ENCODE results near the gene NUP85.

Gene NUP85

GRCh38 chr17:75227729-75228128, 22.2 kb downstream of the NUP85 start:
- H3K4me1 Mint-ChIP-seq (ENCODE audit: low read depth) = no peaks in the 10 kb centered on the region

GRCh38 chr17:75228305-75228704, 22.8 kb downstream of the NUP85 start:
- Mint-ChIP-seq H3K36me3 (ENCODE audit: low read depth) (peaks cover 40% of the 10 kb centered on the region), H3K9me3 (no peaks in the 10 kb centered on the region), H3K4me3 (no peak overlapping the region), H3K27ac (no peak overlapping the region), H3K27me3 (ENCODE audit: low read depth) (no peaks in the 10 kb centered on the region), H3K4me1 (ENCODE audit: low read depth) (no peaks in the 10 kb centered on the region)

More at GRCh38 chr17:75227729-75228128, 22.2 kb downstream of the NUP85 start:
- Mint-ChIP-seq H3K27me3 (ENCODE audit: low read depth) (no peaks in the 10 kb centered on the region), H3K9me3 (no peaks in the 10 kb centered on the region), H3K27ac (no peak overlapping the region), H3K4me3 (no peak overlapping the region), H3K36me3 (ENCODE audit: low read depth) (peaks cover 35% of the 10 kb centered on the region)

GRCh38 chr17:75228847-75229246, 23.4 kb downstream of the NUP85 start:
- Mint-ChIP-seq H3K27ac (no peak overlapping the region), H3K9me3 (no peaks in the 10 kb centered on the region), H3K27me3 (ENCODE audit: low read depth) (no peaks in the 10 kb centered on the region), H3K4me1 (ENCODE audit: low read depth) (no peaks in the 10 kb centered on the region), H3K36me3 (ENCODE audit: low read depth) (peaks cover 38% of the 10 kb centered on the region), H3K4me3 (no peak overlapping the region)

- Mint-ChIP-seq H3K27ac (no peak overlapping the region), H3K9me3 (no peaks in the 10 kb centered on the region), H3K27me3 (ENCODE audit: low read depth) (no peaks in the 10 kb centered on the region), H3K36me3 (ENCODE audit: low read depth) (peaks cover 38% of the 10 kb centered on the region), H3K4me3 (no peak overlapping the region), H3K4me1 (ENCODE audit: low read depth) (no peaks in the 10 kb centered on the region)
These were observed 25.6 kb downstream of the NUP85 start for GRCh38 chr17:75231071-75231470.

GRCh38 chr17:75231741-75232464, 26.4 kb downstream of the NUP85 start:
- Mint-ChIP-seq H3K4me1 (ENCODE audit: low read depth) (no peaks in the 10 kb centered on the region), H3K4me3 (no peak overlapping the region), H3K27ac (no peak overlapping the region), H3K27me3 (ENCODE audit: low read depth) (no peaks in the 10 kb centered on the region), H3K36me3 (ENCODE audit: low read depth) (peaks cover 39% of the 10 kb centered on the region), H3K9me3 (no peaks in the 10 kb centered on the region)

GRCh38 chr17:75232786-75233185, 27.3 kb downstream of the NUP85 start:
- H3K27me3 Mint-ChIP-seq (ENCODE audit: low read depth) = no peaks in the 10 kb centered on the region
- no peaks in the 10 kb centered on the region for H3K9me3 Mint-ChIP-seq
- no peak overlapping the region for H3K27ac Mint-ChIP-seq
- no peak overlapping the region for H3K4me3 Mint-ChIP-seq
- H3K4me1 Mint-ChIP-seq (ENCODE audit: low read depth) = no peaks in the 10 kb centered on the region
- peaks cover 44% of the 10 kb centered on the region for H3K36me3 Mint-ChIP-seq (ENCODE audit: low read depth)

- no peaks in the 10 kb centered on the region for H3K27me3 Mint-ChIP-seq (ENCODE audit: low read depth)
- no peak overlapping the region for H3K27ac Mint-ChIP-seq
- H3K4me3 Mint-ChIP-seq = no peak overlapping the region
- peaks cover 51% of the 10 kb centered on the region for H3K36me3 Mint-ChIP-seq (ENCODE audit: low read depth)
- no peaks in the 10 kb centered on the region for H3K9me3 Mint-ChIP-seq
- H3K4me1 Mint-ChIP-seq (ENCODE audit: low read depth) = peaks cover 13% of the 10 kb centered on the region
These were observed 31.9 kb downstream of the NUP85 start for GRCh38 chr17:75237100-75238014.

GRCh38 chr17:75238020-75238580, 32.6 kb downstream of the NUP85 start:
- Mint-ChIP-seq H3K4me1 (ENCODE audit: low read depth) (peaks cover 17% of the 10 kb centered on the region), H3K36me3 (ENCODE audit: low read depth) (peaks cover 51% of the 10 kb centered on the region), H3K27me3 (ENCODE audit: low read depth) (no peaks in the 10 kb centered on the region), H3K9me3 (no peaks in the 10 kb centered on the region), H3K27ac (no peak overlapping the region), H3K4me3 (no peak overlapping the region)

- Mint-ChIP-seq H3K27me3 (ENCODE audit: low read depth) (no peaks in the 10 kb centered on the region), H3K4me1 (ENCODE audit: low read depth) (peaks cover 21% of the 10 kb centered on the region), H3K4me3 (peak overlapping the region; percentile 41), H3K9me3 (no peaks in the 10 kb centered on the region), H3K36me3 (ENCODE audit: low read depth) (peaks cover 55% of the 10 kb centered on the region), H3K27ac (peak overlapping the region; percentile 76)
These were observed 33.3 kb downstream of the NUP85 start for GRCh38 chr17:75238684-75239191.

- Mint-ChIP-seq H3K4me1 (ENCODE audit: low read depth) (peaks cover 26% of the 10 kb centered on the region), H3K4me3 (no peak overlapping the region), H3K27me3 (ENCODE audit: low read depth) (no peaks in the 10 kb centered on the region), H3K27ac (no peak overlapping the region), H3K9me3 (no peaks in the 10 kb centered on the region), H3K36me3 (ENCODE audit: low read depth) (peaks cover 58% of the 10 kb centered on the region)
These were observed 33.7 kb downstream of the NUP85 start for GRCh38 chr17:75239214-75239613.

- Mint-ChIP-seq H3K4me1 (ENCODE audit: low read depth) (peaks cover 31% of the 10 kb centered on the region), H3K27me3 (ENCODE audit: low read depth) (no peaks in the 10 kb centered on the region), H3K36me3 (ENCODE audit: low read depth) (peaks cover 57% of the 10 kb centered on the region), H3K4me3 (no peak overlapping the region), H3K9me3 (no peaks in the 10 kb centered on the region), H3K27ac (no peak overlapping the region)
These were observed 34.4 kb downstream of the NUP85 start for GRCh38 chr17:75239778-75240393.

GRCh38 chr17:75240394-75241142, 35.1 kb downstream of the NUP85 start:
- no peak overlapping the region for H3K4me3 Mint-ChIP-seq
- peaks cover 51% of the 10 kb centered on the region for H3K36me3 Mint-ChIP-seq (ENCODE audit: low read depth)
- H3K27me3 Mint-ChIP-seq (ENCODE audit: low read depth) = no peaks in the 10 kb centered on the region
- no peaks in the 10 kb centered on the region for H3K9me3 Mint-ChIP-seq
- H3K27ac Mint-ChIP-seq = no peak overlapping the region
- H3K4me1 Mint-ChIP-seq (ENCODE audit: low read depth) = peaks cover 31% of the 10 kb centered on the region

GRCh38 chr17:75241143-75241430, 35.6 kb downstream of the NUP85 start:
- Mint-ChIP-seq H3K27ac (no peak overlapping the region), H3K36me3 (ENCODE audit: low read depth) (peaks cover 53% of the 10 kb centered on the region), H3K4me1 (ENCODE audit: low read depth) (peaks cover 31% of the 10 kb centered on the region), H3K27me3 (ENCODE audit: low read depth) (no peaks in the 10 kb centered on the region), H3K9me3 (no peaks in the 10 kb centered on the region), H3K4me3 (no peak overlapping the region)

GRCh38 chr17:75241502-75241901, 36.0 kb downstream of the NUP85 start:
- Mint-ChIP-seq H3K9me3 (no peaks in the 10 kb centered on the region), H3K27ac (peak overlapping the region; percentile 17), H3K36me3 (ENCODE audit: low read depth) (peaks cover 51% of the 10 kb centered on the region), H3K4me1 (ENCODE audit: low read depth) (peaks cover 31% of the 10 kb centered on the region), H3K27me3 (ENCODE audit: low read depth) (no peaks in the 10 kb centered on the region), H3K4me3 (no peak overlapping the region)

Measured in T-helper 1 cell treated with Interleukin-12 subunit alpha and Interleukin-12 subunit beta and Interleukin-4 antibody, amounts not matched to agents 30 μg/mL and 1 μg/mL, for 36 hours (primary cell).